Keratinocyte (primary cell): Measurements from ENCODE around the gene SCAANT1. TPM values are rescaled to one million over a fixed set of nuclear protein-coding genes. Genes with fewer than 3 reads are reported as not detected.

Experiments used
- DNase-seq: peaks from one replicate; pipeline ENCODE4 v3.0.0-alpha.2; 2011; ENCODE audit warnings: low read depth, missing footprints, low spot score
- FAIRE-seq: peaks from 2 replicates; lab custom pipeline; 2011; peaks lifted over from hg19 to GRCh38; lab: Jason Lieb, UNC
- H2AFZ ChIP-seq: 2 replicates; pipeline ENCODE4 v1.6.0; 2012; ENCODE audit warnings: low read length, control low read depth, inconsistent platforms; ENCODE audit not compliant: control insufficient read depth
- H3K27ac ChIP-seq: 2 replicates; pipeline ENCODE4 v1.5.1; 2011; ENCODE audit warnings: low read length; ENCODE audit not compliant: control insufficient read depth, insufficient read depth
- H3K27me3 ChIP-seq: 3 replicates; pipeline ENCODE4 v1.6.0; 2011; ENCODE audit warnings: low read length; ENCODE audit not compliant: control insufficient read depth, insufficient read depth; ENCODE audit errors: extremely low read depth
- H3K36me3 ChIP-seq, 2 experiments: 2 replicates in 1 of 2; 3 replicates in 1 of 2; pipeline ENCODE4 v1.5.1; 2011; ENCODE audit warnings: low read length in 2 of 2, mild to moderate bottlenecking in 1 of 2; ENCODE audit not compliant: control insufficient read depth in 2 of 2, insufficient read depth in 2 of 2; ENCODE audit errors: extremely low read depth in 1 of 2
- H3K4me1 ChIP-seq: 3 replicates; pipeline ENCODE4 v1.5.1; 2011; ENCODE audit warnings: low read length; ENCODE audit not compliant: control insufficient read depth, insufficient read depth; ENCODE audit errors: extremely low read depth
- H3K4me2 ChIP-seq: 3 replicates; pipeline ENCODE4 v1.6.0; 2011; ENCODE audit warnings: low read depth, low read length; ENCODE audit not compliant: control insufficient read depth, insufficient read depth; ENCODE audit errors: extremely low read depth
- H3K4me3 ChIP-seq, 3 experiments: fragments of 200-600 bp in 1 of 3; sonication (generic) in 1 of 3; 2 replicates in 2 of 3; 3 replicates in 1 of 3; pipeline ENCODE4 v1.5.1; 2011 to 2016; ENCODE audit warnings: low read length in 3 of 3, mild to moderate bottlenecking in 3 of 3, control low read depth in 2 of 3, inconsistent platforms in 1 of 3, low read depth in 1 of 3, mixed read lengths in 1 of 3, mixed run types in 1 of 3, moderate library complexity in 1 of 3; ENCODE audit not compliant: control insufficient read depth in 2 of 3, insufficient read depth in 2 of 3; ENCODE audit errors: extremely low read depth in 1 of 3
- H3K79me2 ChIP-seq: 2 replicates; pipeline ENCODE4 v1.6.0; 2012; ENCODE audit warnings: low read length; ENCODE audit not compliant: control insufficient read depth, insufficient read depth
- H3K9ac ChIP-seq: 3 replicates; pipeline ENCODE4 v1.6.0; 2011; ENCODE audit warnings: low read length; ENCODE audit not compliant: control insufficient read depth, insufficient read depth; ENCODE audit errors: extremely low read depth
- H3K9me1 ChIP-seq: 3 replicates; pipeline ENCODE4 v1.6.0; 2011; ENCODE audit warnings: low read length; ENCODE audit not compliant: control insufficient read depth, insufficient read depth; ENCODE audit errors: extremely low read depth
- H3K9me3 ChIP-seq: 2 replicates; pipeline ENCODE4 v1.5.1; 2012; ENCODE audit warnings: low read depth, low read length; ENCODE audit not compliant: control insufficient read depth
- H4K20me1 ChIP-seq: 3 replicates; pipeline ENCODE4 v1.6.0; 2011; ENCODE audit warnings: low read length; ENCODE audit not compliant: control insufficient read depth, insufficient read depth; ENCODE audit errors: extremely low read depth
- EZH2 ChIP-seq: IDR thresholded peaks from one replicate; pipeline ENCODE4 v1.6.1; 2012; ENCODE audit warnings: inconsistent platforms, mild to moderate bottlenecking, low read length, moderate library complexity
- dilution Hi-C: fragments of 300-500 bp; cut with MboI; formaldehyde crosslinking; loops from one replicate; pipeline ENCODE4 v1.7.0; 2020; ENCODE audit warnings: low sequenced_read_pairs; ENCODE audit not compliant: extremely low pct_ligation_motif_present
- polyA plus RNA-seq, 5 experiments: library from polyadenylated mRNA; depleted of rRNA in 3 of 5; stranded (reverse) in 3 of 5; stranded (forward) in 1 of 5; unstranded in 1 of 5; fragments of >200 nt; gene quantifications; 1 replicate in 1 of 5; 2 replicates in 3 of 5; 3 replicates in 1 of 5; pipeline versions ENCODE4 v1.2.1 to v1.2.3, GENCODE V29; 2011 to 2012; ENCODE audit warnings: missing spikeins in 2 of 5, low read depth in 1 of 5, low replicate concordance in 1 of 5
- TF ChIP-seq, protein P1 (sequence below), 3 experiments: IDR thresholded peaks in 1 of 3; conservative IDR thresholded peaks in 1 of 3; optimal IDR thresholded peaks in 1 of 3; 2 replicates in 2 of 3; 3 replicates in 1 of 3; pipeline versions ENCODE3 to v1.5.1; 2011; ENCODE audit warnings: low read length in 3 of 3, mild to moderate bottlenecking in 3 of 3, moderate library complexity in 2 of 3, control low read depth in 1 of 3, inconsistent platforms in 1 of 3; ENCODE audit not compliant: insufficient read depth in 2 of 3; ENCODE audit errors: extremely low read depth in 1 of 3

Gene SCAANT1
- polyA plus RNA-seq, 1 donor (not counting 4 experiments of a cell fraction or from before 2014, with no cell fraction given) = not detected

DNA sequence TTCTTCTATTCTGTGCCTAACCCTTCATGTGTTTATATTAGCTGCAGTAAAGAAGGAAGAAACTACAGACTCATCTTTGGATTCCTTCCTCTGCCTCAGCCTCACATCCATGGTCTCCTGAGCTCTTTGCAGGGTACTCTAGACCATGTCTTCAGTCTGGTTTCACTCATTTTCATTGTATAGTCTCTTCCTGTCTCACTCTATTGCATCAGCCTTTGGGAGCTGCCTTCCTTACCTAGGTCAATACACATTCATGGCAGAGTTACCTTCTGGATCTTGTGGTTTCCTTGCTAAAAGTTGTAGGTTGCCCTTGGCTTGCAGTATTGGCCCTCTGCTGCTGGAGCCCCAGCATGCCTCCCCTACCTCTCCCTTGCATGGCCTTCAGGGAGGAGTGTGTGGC, 31.5 kb upstream of the SCAANT1 start:
- peaks cover 3% of the 10 kb centered on the region for H3K9me1 ChIP-seq
- FAIRE-seq (no peak), DNase-seq (no peak)
- peaks cover 9 to 11% of the 10 kb centered on the region in 2 experiments for H3K36me3 ChIP-seq
- H3K9me3 ChIP-seq = no peaks in the 10 kb centered on the region
- TF ChIP-seq EZH2 = no peak
- TF ChIP-seq, protein P1, sequence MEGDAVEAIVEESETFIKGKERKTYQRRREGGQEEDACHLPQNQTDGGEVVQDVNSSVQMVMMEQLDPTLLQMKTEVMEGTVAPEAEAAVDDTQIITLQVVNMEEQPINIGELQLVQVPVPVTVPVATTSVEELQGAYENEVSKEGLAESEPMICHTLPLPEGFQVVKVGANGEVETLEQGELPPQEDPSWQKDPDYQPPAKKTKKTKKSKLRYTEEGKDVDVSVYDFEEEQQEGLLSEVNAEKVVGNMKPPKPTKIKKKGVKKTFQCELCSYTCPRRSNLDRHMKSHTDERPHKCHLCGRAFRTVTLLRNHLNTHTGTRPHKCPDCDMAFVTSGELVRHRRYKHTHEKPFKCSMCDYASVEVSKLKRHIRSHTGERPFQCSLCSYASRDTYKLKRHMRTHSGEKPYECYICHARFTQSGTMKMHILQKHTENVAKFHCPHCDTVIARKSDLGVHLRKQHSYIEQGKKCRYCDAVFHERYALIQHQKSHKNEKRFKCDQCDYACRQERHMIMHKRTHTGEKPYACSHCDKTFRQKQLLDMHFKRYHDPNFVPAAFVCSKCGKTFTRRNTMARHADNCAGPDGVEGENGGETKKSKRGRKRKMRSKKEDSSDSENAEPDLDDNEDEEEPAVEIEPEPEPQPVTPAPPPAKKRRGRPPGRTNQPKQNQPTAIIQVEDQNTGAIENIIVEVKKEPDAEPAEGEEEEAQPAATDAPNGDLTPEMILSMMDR (optimal IDR thresholded peaks at IDR 0.05 in 1 of 3, IDR thresholded peaks at IDR 0.05 in 1 of 3, conservative IDR thresholded peaks at IDR 0.05 in 1 of 3; ENCODE audit: extremely low read depth in 1 of 3, insufficient read depth in 2 of 3, low read length in 3 of 3) = no peak
- H3K27ac ChIP-seq = no peak overlapping the region
- peaks cover 5% of the 10 kb centered on the region for H4K20me1 ChIP-seq
- no peak overlapping the region for H3K4me2 ChIP-seq
- no peak overlapping the region for H3K9ac ChIP-seq
- H3K27me3 ChIP-seq = no peaks in the 10 kb centered on the region
- H3K4me1 ChIP-seq = peaks cover 19% of the 10 kb centered on the region
- peaks cover 62% of the 10 kb centered on the region for H3K79me2 ChIP-seq
- dilution Hi-C loops = no loop called here
- no peak overlapping the region for H3K4me3 ChIP-seq
- no peak overlapping the region for H2AFZ ChIP-seq

- TF ChIP-seq EZH2 = no peak
- TF ChIP-seq, protein P1 (optimal IDR thresholded peaks at IDR 0.05 in 1 of 3, IDR thresholded peaks at IDR 0.05 in 1 of 3, conservative IDR thresholded peaks at IDR 0.05 in 1 of 3; ENCODE audit: extremely low read depth in 1 of 3, insufficient read depth in 2 of 3, low read length in 3 of 3) = no peak
- Histone ChIP-seq H4K20me1 (peaks cover 8% of the 10 kb centered on the region), H3K79me2 (peaks cover 57% of the 10 kb centered on the region), H3K27ac (no peak overlapping the region), H3K9me3 (no peaks in the 10 kb centered on the region), H3K4me3 (no peak overlapping the region), H3K9me1 (peaks cover 5% of the 10 kb centered on the region), H3K4me2 (no peak overlapping the region), H2AFZ (no peak overlapping the region), H3K4me1 (peaks cover 26% of the 10 kb centered on the region), H3K27me3 (no peaks in the 10 kb centered on the region), H3K9ac (no peak overlapping the region), H3K36me3 (peaks cover 5 to 9% of the 10 kb centered on the region in 2 experiments)
- no peak for DNase-seq
- FAIRE-seq = no peak
- dilution Hi-C loops = no loop called here
Measured at GRCh38 chr3:63942528-63942927, 30.3 kb upstream of the SCAANT1 start.
